ENCODE results near the gene DNMBP.
"Not testable (repeated sequence)": the region's sequence is repeated elsewhere in the genome, so short reads cannot be mapped to it uniquely, and the experiment has no call there.

DNMBP gene

DNA sequence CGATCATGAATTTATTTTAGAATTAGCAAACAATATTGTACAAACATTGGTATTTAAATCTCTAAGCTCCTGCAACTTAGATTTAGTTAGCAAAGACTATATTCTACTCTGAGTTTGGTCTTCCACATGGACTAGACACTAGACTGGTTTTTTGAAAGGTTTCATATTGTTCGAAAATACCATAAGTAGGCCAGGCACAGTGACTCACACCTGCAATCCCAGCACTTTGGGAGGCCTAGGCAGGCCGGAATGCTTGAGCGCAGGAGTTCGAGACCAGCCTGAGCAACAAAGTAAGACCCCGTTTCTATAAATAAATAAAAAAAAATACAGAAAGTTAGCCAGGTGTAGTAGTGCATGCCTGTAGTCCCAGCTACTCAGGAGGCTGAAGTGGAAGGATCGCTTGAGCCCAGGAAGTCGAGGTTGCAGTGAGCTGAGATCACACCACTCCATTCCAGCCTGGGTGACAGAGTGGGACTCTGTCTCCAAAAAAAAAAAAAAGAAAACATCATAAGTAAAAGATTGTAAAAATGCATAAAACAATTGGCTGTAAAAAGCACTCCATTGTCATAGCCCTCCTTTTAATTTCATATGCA lies 154.2 kb downstream of the DNMBP start:
- no peak for DNase-seq

DNA sequence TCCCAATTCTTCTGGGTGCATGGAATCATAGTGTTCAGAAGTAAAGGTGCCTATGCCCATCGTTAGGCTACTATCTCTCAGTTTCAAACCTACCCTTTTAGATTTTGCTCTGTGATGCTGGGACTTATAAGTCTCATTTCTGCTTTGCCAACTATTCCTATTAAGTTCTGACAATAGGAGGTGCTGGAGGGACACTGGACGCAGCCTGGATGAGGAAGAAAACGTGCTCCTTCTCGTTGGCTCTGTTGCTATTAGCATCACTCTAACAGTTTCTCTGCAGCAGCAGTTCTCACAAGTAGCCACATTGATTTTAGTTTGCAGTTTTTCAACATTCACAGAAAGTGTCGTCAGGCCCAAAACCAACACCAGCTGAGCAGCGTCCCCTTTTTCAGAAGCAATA lies 154.9 kb downstream of the DNMBP start:
- peak; percentile 73 for DNase-seq

DNA sequence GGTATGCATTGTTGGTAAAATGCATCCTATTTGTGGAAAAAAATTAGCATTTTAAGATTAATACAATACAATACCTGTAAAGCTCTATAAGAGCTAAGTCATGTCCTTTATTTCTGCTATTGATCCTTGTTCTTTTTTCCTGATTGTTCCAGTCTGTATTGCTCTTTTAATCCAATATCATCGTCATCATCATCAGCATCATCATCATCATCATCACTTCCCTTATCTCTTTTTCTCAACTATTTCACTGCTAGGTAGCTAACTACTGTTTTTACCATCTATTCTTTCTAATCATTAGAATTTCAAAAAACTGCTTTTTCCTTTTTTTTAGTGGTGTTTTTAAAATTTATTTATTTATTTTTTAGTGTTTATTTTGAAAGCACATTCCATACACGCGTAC lies 156.1 kb downstream of the DNMBP start:
- DNase-seq = no peak

DNA sequence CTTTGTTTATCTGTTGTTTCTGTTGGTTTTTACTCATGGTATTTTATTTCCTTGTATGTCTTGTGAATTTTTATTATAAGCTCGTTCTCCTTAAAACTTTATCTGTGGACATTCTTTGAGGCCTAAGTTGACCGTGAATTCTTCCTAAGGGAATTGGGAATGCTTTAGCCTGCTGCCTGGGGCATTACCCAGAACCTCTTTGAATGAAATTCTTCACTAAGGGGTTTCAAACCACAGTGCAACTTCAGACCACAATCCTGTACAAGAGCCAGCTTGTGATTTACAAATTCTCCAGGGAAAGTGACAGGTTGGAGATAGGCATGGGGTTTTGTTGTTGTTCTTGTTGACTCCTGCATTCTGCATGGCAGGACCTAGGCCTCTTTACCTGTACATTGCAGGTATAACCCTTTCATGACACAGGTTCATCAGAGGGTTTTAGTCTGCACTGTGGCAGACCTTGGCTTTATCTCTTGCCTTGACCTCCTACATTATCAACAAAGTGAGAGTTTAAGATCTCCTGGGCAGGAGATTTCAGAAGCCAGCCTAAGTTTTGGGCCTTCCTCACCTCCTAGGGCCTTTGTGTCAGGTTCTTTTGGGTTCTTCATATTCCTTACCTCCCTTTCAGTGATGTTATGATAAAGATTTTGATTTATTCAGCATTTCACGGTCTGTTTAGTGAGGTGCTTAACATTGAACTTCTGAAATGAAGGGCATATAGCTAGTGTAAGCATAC lies 157.1 kb downstream of the DNMBP start:
- no peak for DNase-seq

- DNase-seq = no peak
Measured at GRCh38 chr10:99851825-99852224, 157.9 kb downstream of the DNMBP start.

- DNase-seq = no peak
Measured at GRCh38 chr10:99850767-99851340, 158.9 kb downstream of the DNMBP start.

DNA sequence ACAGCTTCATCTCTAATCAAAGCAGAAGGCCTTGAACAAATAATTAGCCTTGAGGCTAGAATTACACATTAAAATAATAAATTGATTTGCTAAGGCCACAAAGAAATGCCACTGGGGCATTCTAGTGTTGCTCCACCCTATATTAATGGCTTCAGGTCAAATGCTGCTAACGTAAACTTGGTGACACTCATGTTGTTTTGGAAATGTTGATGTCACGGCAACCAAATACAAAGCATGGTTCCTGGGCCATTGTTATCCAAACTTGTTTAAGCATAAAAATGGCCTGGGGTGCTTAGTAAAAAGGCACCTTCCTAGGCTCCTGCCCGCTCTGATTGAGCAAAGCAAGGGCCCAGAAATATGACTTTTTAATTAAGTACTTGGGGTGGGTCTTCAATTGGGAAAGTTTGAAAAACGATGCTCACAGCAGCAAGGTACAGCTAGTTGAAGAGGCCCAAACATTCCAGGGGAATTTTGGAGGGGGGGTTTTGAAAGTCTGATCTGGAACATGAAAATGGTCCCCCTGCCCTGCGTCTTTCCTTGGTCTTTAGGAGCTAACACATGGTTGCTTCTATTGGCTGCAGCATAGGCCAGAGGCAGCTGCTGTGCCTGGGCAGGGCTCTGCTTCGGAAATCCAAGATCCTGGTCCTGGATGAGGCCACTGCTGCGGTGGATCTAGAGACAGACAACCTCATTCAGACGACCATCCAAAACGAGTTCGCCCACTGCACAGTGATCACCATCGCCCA lies 159.6 kb downstream of the DNMBP start:
- no peak for DNase-seq

DNA sequence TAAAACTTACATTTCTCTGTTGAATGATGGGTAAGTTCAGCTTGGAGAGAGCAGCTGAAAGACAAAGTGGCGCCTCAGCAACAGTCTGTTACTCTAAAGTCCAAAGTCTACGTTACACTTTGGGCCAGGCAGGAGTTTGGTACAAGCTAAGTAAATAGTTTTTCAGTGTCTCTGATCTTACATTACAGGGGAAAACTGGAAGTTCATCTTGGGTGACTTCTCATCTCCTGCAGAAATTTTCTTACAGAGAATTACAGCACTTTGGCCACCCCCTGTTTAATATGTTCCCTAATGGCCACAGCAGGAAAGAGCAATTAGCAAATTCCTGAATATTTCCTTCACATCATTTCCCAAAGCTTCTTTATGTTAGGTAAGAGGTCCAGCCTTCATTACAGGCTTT lies 160.2 kb downstream of the DNMBP start:
- DNase-seq = no peak

- DNase-seq = no peak
Measured at GRCh38 chr10:99849057-99849456, 160.7 kb downstream of the DNMBP start.

DNA sequence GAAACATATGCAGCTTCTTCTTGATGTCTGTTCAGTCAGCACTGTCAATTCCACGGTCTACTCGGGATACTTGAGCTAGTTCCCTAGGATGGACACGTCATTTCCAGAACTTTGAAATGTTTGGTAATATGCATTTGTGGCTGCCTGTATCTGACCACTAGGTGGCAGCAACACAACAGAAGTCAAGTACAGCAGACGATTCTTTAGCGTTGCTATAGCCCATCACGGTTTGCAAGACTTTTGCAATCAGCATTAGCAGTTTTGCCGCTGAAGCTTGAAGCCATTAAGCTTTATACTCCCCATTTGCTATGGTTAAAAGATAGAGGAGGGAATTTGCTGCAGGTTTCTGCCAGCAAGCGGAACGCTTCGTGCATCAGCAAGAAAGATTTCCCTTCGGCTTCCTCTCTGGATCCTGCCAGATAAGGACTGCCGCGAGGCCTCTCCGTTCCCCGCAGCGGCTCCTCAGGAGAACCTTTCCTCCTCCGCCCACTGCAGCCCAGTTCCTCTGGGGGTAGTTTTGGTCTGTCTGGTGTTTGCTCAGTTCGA lies 163.8 kb downstream of the DNMBP start:
- DNase-seq = peak; percentile 90

DNA sequence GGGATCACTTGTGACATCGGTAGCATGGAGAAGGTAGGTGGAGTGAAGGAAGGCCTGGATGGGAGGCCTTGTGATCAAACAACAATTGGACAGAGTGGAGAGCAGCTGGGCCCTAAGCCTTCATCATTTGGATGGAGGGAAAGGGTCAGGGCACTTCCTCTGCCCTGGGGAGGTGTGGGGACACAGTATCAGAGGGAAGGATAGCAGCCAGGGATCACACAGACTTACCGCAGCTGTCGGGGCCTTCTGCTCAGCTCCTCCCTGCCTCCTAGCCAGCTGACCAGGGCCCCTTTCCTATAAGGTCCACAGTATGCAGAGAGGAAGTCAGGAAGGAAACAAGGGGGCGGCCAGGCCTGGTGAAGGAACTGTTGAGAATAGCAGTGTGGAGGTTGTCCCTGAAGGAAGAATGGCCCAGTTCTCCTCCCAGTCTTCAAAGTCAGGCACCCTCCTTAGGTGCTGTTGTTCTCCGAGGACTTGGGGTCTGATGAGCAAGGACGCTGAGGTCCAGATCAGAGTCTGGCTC lies 165.3 kb downstream of the DNMBP start:
- no peak for DNase-seq

DNA sequence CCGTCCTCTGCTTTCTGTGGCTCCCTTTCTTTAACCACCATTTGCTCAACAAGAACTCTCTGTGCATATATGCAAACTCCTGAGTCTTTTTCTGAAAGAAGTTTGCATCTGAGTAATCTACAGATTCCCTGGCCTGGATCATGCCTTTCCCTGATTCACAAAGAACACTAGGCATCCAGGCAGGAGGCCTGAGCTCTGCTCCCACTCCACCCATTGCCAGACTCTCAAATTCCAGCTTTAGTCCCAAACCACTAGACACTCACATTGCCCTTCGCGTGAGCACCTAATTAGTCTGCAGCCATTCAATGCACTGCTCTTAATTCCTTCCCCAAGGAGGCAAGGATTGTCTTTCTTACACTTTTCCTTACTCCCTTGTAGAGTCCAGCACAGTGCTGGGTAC lies 166.4 kb downstream of the DNMBP start:
- peak; percentile 41 for DNase-seq

- no peak for DNase-seq
Measured at GRCh38 chr10:99841746-99842145, 168.0 kb downstream of the DNMBP start.

DNA sequence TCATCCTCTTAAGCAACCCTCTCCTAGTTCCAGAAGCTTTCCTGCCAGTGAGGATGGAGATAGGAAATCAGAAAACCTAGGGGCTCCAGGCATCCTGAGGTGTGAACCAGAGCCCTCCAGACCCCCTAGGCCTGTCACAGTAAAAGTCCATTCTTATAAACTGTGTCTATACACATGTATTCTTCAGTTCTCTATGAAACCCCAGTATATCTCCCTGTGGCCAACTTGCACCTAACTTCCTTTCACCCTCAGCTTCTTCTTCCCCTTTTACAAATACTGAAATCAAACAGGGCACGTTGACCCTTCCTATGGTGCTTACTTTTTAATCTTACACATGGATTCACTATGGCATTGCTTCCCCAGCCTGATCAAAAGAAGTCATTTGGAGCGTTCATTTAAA lies 168.9 kb downstream of the DNMBP start:
- not testable (repeated sequence) for DNase-seq

GRCh38 chr10:99836711-99837110 lies 173.0 kb downstream of the DNMBP start:
- no peak for DNase-seq

DNA sequence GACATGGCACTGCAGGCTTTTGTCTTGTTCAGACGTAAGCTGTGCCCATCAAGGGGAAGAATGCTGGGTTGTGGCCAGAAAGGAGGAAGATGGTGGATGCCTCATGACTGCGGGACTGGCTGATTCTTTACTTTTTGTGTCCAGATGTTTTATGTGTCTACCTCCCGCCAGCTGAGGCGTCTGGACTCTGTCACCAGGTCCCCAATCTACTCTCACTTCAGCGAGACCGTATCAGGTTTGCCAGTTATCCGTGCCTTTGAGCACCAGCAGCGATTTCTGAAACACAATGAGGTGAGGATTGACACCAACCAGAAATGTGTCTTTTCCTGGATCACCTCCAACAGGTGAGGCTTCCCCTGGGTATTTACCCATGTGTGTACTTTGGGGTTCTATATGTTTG lies 173.8 kb downstream of the DNMBP start:
- no peak for DNase-seq

DNA sequence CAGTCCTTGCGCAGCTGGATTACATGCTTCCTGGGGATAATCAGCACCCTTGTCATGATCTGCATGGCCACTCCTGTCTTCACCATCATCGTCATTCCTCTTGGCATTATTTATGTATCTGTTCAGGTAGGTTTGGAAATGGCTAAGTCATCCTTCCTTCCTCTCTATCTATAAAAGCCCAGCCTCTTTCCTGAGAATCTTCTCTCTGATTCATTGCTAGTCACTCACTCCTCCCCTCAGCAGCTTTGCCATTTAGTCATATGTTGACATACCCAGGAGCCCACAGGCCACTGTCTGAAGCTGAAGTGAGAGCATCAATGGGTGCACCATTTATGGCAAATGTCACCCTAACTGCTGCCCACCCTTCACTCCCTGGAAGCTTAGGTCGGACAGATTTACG lies 175.3 kb downstream of the DNMBP start:
- DNase-seq = peak; percentile 69

DNA sequence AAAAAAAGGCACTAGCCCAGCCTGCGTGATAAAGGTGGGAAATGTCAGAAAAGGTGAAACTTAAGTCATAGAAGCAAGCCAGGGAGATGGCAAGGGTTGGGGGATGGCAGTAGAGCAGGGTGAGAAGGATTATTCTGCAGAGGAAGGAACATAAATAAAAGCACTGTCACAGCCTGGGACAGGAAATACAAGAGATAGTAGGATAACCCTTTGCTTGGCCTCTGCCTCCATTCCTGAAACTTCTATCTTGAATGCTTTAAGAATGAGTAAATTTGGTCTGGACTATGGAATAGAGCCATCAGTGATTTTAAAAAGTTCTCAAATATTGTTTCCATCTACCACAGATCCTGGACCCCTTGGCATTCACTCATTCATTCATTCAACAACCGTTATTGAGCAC lies 177.3 kb downstream of the DNMBP start:
- DNase-seq = no peak

DNA sequence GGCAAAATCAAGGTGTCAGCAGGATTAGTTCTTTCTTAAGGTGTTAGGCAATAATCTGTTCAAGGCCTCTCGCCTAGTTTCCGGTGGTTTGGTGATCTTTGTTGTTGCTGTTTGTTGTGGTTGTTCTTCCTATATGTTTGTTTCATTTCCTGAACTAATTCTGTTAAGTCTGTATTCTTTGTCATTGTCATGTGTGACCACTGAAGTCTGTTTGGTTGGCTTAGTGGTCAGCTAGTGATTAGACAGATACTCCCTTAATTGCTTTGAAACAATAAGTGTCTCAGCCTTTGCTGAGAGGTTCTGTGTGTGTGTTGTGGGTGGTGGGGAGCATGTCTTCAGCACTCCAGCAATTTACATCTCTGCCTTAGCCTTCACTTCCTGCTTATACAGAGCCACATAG lies 181.3 kb downstream of the DNMBP start:
- no peak for DNase-seq

- peak; percentile 53 for DNase-seq
Measured at GRCh38 chr10:99827936-99828335, 181.8 kb downstream of the DNMBP start.
